ENCODE data around the gene EGFL7. TPM values are rescaled to one million over a fixed set of nuclear protein-coding genes. Genes with fewer than 3 reads are reported as not detected.
A peak's percentile ranks its signal among the peaks of the same experiment; 100 is the strongest.
"Not testable (repeated sequence)": the region's sequence is repeated elsewhere in the genome, so short reads cannot be mapped to it uniquely, and the experiment has no call there.

EGFL7 gene
- total RNA-seq, 1 donor from 2014 or later: 7.0 TPM

DNA sequence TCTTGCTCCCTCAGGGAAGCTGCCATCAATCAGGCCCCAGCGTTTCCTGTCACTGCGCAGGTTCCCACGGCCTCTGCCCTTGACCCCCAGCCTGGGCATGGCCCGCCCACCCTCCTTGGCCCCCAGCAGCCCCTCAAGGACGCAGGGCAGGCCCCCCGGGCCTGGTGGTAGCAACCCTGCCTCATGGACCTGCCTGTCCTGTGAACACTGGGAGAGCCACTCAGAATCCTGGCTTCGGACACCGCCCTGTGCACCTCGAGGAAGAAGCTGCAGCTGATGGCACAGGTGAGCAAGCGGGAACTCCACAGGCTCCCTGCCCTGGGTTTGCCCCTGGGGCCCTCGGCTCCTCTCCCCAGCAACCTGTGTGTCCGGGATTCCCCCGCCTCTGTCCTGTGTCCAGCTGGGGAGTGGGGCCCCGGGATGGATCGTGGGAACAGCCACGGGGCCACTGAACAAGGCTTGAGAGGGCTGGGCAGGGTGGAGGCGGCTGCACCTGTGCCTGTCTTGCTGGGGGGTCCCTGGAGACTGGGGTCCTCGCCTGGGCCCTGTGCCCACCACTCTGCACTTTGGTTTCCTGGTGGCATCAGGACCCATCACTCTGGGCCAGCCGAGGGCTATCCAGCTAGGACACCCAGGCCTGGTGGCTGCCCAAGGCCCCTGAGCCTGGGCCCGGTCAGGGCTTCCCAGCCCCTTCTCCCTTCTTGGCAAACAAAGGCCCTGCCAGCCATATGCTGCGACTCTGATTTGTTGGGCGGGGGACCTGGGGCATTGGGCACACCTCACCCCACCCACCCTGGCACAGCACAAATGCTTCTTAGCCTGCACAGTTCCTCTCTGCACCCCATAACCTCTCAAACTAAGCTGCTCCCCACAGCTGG lies 33.5 kb upstream of the EGFL7 start:
- Mint-ChIP-seq H3K4me1 (ENCODE audit: low read depth) (peaks cover 13% of the 10 kb centered on the region), H3K4me3 (ENCODE audit: unreplicated experiment) (no peak overlapping the region), H3K36me3 (ENCODE audit: low read depth) (no peaks in the 10 kb centered on the region), H3K27ac (ENCODE audit: unreplicated experiment) (no peak overlapping the region), H3K27me3 (ENCODE audit: low read depth) (no peaks in the 10 kb centered on the region), H3K9me3 (ENCODE audit: low read depth) (no peaks in the 10 kb centered on the region)
- TF ChIP-seq CTCF (IDR thresholded peaks at IDR 0.05): no peak
- DNase-seq (ENCODE audit: low spot score): no peak

DNA sequence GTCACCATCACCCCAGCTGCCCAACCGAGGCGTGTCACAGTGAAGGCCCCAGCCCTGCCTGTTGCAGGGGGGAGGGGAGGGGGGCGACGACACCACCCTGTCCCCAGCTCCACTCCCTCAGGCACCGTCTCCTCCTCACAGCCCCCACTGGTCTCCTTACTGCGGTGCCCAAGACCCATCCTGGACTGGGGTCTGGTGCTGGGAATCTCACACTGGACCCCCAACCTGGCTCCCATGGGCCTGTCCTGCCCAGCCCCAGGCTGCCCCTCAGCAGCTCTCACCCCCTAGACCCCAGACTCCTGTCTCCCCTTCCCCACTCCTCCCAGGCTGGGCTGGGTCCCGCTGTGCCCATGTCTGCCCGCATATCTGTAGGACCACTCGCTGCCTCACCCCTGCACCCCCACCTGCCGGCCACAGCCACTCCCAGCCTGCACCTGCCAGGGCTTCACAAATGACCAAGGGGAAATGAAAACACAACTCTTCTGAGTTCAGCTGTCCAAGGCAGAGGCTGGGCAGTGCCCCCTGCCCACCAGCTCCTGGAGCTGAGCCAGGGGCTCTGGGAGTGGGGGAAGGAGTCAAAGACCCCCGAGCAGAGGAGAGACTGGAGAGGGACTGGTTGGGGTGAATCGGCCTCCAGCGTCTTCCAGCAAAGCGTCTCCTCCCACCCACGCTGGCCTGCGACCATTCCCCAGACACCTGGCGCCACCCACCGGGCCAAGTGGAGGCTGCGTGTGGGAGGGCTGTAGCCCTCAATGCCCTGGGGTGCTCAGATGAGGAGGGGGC lies 32.6 kb upstream of the EGFL7 start:
- Mint-ChIP-seq H3K4me3 (ENCODE audit: unreplicated experiment) (no peak overlapping the region), H3K27me3 (ENCODE audit: low read depth) (no peaks in the 10 kb centered on the region), H3K9me3 (ENCODE audit: low read depth) (no peaks in the 10 kb centered on the region), H3K36me3 (ENCODE audit: low read depth) (no peaks in the 10 kb centered on the region), H3K27ac (ENCODE audit: unreplicated experiment) (no peak overlapping the region), H3K4me1 (ENCODE audit: low read depth) (peaks cover 9% of the 10 kb centered on the region)
- peak; percentile 79 for DNase-seq (ENCODE audit: low spot score)
- TF ChIP-seq CTCF (IDR thresholded peaks at IDR 0.05): peak; percentile 77

DNA sequence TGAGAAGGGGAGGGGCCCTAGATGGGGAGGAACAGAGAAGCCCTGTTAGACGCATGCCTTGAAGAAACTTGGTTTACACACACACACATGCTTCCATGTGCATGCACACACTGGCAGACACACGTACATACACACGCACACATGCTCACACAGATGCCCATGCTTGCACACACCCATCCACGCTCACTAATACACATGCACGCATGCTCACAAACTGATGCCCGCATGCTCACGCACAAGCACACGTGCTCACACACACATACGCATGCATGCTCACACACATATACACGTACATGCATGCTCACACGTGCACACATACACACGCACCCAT lies 32.1 kb upstream of the EGFL7 start:
- no peak for DNase-seq (ENCODE audit: low spot score)
- Mint-ChIP-seq H3K9me3 (ENCODE audit: low read depth) (no peaks in the 10 kb centered on the region), H3K27ac (ENCODE audit: unreplicated experiment) (no peak overlapping the region), H3K27me3 (ENCODE audit: low read depth) (no peaks in the 10 kb centered on the region), H3K36me3 (ENCODE audit: low read depth) (no peaks in the 10 kb centered on the region), H3K4me3 (ENCODE audit: unreplicated experiment) (no peak overlapping the region), H3K4me1 (ENCODE audit: low read depth) (peaks cover 3% of the 10 kb centered on the region)
- no peak for TF ChIP-seq CTCF (IDR thresholded peaks at IDR 0.05)

DNA sequence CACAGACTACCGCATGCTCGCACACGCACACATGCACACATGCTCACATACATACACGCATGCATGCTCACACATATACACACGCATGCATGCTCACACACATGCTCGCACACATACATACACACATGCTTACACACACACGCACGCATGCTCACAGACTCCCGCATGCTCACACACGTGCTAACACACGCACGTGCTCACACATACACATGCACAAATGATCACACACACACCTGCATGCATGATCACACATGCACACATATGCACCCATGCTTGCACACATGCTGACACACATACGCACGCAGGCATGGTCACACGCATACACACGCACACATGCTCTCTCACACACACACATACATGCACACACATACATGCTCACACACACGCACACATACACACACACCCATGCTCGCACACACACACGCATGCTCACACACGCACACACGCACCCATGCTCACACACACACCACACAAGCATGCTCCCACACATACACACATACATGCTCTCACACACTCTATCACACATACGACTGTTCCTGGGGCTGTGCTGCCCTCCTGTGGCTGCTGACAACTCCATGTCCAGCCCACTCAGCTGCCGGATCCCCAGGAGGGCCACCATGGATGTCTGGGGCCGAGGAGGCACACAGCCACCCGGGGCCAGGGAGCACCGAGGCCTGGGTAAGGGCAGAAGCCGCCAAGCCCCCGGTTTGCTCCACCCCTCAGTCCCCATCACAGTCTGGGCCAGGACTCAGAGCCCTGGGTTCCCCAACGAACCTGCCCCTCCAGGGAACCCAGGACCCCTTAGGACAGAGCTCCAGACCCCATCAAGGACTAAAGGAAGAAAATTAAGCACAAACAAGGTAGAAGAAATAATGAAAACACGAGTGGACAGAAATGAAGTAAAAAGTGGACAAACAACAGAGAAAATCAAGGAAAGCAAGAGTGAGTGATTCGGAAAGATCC lies 31.4 kb upstream of the EGFL7 start:
- Mint-ChIP-seq H3K36me3 (ENCODE audit: low read depth) (no peaks in the 10 kb centered on the region), H3K4me1 (ENCODE audit: low read depth) (no peaks in the 10 kb centered on the region), H3K27me3 (ENCODE audit: low read depth) (no peaks in the 10 kb centered on the region), H3K9me3 (ENCODE audit: low read depth) (no peaks in the 10 kb centered on the region), H3K27ac (ENCODE audit: unreplicated experiment) (no peak overlapping the region), H3K4me3 (ENCODE audit: unreplicated experiment) (no peak overlapping the region)
- peak; percentile 91 for DNase-seq (ENCODE audit: low spot score)
- peak; percentile 91 for TF ChIP-seq CTCF (IDR thresholded peaks at IDR 0.05)

DNA sequence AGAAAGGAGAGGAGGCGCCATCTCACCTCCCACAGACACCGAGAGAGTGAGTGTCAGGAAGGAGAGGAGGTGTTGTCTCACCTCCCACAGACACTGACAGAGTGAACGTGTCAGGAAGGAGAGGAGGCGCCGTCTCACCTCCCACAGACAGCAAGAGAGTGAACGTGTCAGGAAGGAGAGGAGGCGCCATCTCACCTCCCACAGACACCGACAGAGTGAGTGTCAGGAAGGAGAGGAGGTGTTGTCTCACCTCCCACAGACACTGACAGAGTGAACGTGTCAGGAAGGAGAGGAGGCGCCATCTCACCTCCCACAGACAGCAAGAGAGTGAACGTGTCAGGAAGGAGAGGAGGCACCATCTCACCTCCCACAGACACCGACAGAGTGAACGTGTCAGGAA lies 30.6 kb upstream of the EGFL7 start:
- H3K27me3 Mint-ChIP-seq (ENCODE audit: low read depth); H3K36me3 Mint-ChIP-seq (ENCODE audit: low read depth); DNase-seq (ENCODE audit: low spot score); H3K4me1 Mint-ChIP-seq (ENCODE audit: low read depth); H3K4me3 Mint-ChIP-seq (ENCODE audit: unreplicated experiment); H3K27ac Mint-ChIP-seq (ENCODE audit: unreplicated experiment); H3K9me3 Mint-ChIP-seq (ENCODE audit: low read depth): not testable (repeated sequence)

- H3K27me3 Mint-ChIP-seq (ENCODE audit: low read depth); H3K9me3 Mint-ChIP-seq (ENCODE audit: low read depth); H3K36me3 Mint-ChIP-seq (ENCODE audit: low read depth); H3K4me3 Mint-ChIP-seq (ENCODE audit: unreplicated experiment); H3K4me1 Mint-ChIP-seq (ENCODE audit: low read depth); H3K27ac Mint-ChIP-seq (ENCODE audit: unreplicated experiment); DNase-seq (ENCODE audit: low spot score): not testable (repeated sequence)
These were observed 30.1 kb upstream of the EGFL7 start for GRCh38 chr9:136632491-136633106.
